Large intestine (tissue), 3 donors: Measurements from ENCODE around the gene WDR83. TPM values are rescaled to one million over a fixed set of nuclear protein-coding genes. Genes with fewer than 3 reads are reported as not detected.
"Not testable (repeated sequence)": the region's sequence is repeated elsewhere in the genome, so short reads cannot be mapped to it uniquely, and the experiment has no call there.

Experiments used
- DNase-seq, 2 donors: peaks; one replicate each; pipeline versions ENCODE4 v3.0.0 to v3.0.0-alpha.2; 2013
- H3K27ac ChIP-seq: one replicate; pipeline ENCODE4 v1.5.1; 2013; ENCODE audit warnings: low read length
- H3K27me3 ChIP-seq: 2 replicates; pipeline ENCODE4 v1.6.1; 2013; ENCODE audit warnings: low read length; ENCODE audit not compliant: control insufficient read depth, insufficient read depth
- H3K36me3 ChIP-seq: 2 replicates; pipeline ENCODE4 v1.6.1; 2013; ENCODE audit warnings: low read length; ENCODE audit not compliant: control insufficient read depth, insufficient read depth
- H3K4me1 ChIP-seq: one replicate; pipeline ENCODE4 v1.6.1; 2013; ENCODE audit warnings: low read length; ENCODE audit not compliant: control insufficient read depth, insufficient read depth
- H3K4me3 ChIP-seq: one replicate; pipeline ENCODE4 v1.5.1; 2013; ENCODE audit warnings: low read length
- H3K9me3 ChIP-seq: one replicate; pipeline ENCODE4 v1.6.1; 2013; ENCODE audit warnings: mild to moderate bottlenecking, low read depth, low read length, moderate library complexity; ENCODE audit not compliant: control insufficient read depth
- WGBS: methylation state at CpG from one replicate; pipeline ENCODE4 v1.1.5; 2013; ENCODE audit warnings: low lambda C conversion rate; ENCODE audit not compliant: insufficient coverage; 5-methylcytosine and 5-hydroxymethylcytosine counted together
- polyA plus RNA-seq: library from polyadenylated mRNA; unstranded; fragments of 120-200 nt; gene quantifications from one replicate; pipeline ENCODE4 v1.2.1, GENCODE V29; 2013

WDR83 gene
- polyA plus RNA-seq, 1 donor = 20.5 TPM

- peak within 1 kb of the TSS; percentile 98 for H3K4me3 ChIP-seq
- DNase-seq = peak; percentile 90 to 92
- peaks cover 27% of the 10 kb centered on the region for H3K36me3 ChIP-seq
- no peaks in the 10 kb centered on the region for H3K27me3 ChIP-seq
- peaks cover 12% of the 10 kb centered on the region for H3K4me1 ChIP-seq
- no CpG with 5 or more reads among the region's 59 CpGs for WGBS
- H3K27ac ChIP-seq = peak within 1 kb of the TSS; percentile 93
- H3K9me3 ChIP-seq = no peaks in the 10 kb centered on the region
These were observed 30.0 kb downstream of the WDR83 start, which contains the start of gene FBXW9 for GRCh38 chr19:12696366-12697335. Gene FBXW9 (minus strand): TSS chr19:12696631. CDS start chr19:12696581, 50 bp downstream.

GRCh38 chr19:12697425-12697824 is 30.8 kb downstream of the WDR83 start:
- WGBS = no CpG with 5 or more reads among the region's 22 CpGs
- peaks cover 12% of the 10 kb centered on the region for H3K4me1 ChIP-seq
- not testable (repeated sequence) for H3K4me3 ChIP-seq, DNase-seq, H3K9me3 ChIP-seq, H3K27me3 ChIP-seq, H3K27ac ChIP-seq
- H3K36me3 ChIP-seq = peaks cover 34% of the 10 kb centered on the region

GRCh38 chr19:12698138-12698537 is 31.5 kb downstream of the WDR83 start:
- peaks cover 41% of the 10 kb centered on the region for H3K36me3 ChIP-seq
- H3K4me1 ChIP-seq = peaks cover 12% of the 10 kb centered on the region
- no peaks in the 10 kb centered on the region for H3K27me3 ChIP-seq
- H3K9me3 ChIP-seq = no peaks in the 10 kb centered on the region
- H3K27ac ChIP-seq = no peak overlapping the region
- DNase-seq = no peak
- WGBS = 100% methylated on average over 1 of the region's 6 CpGs
- no peak overlapping the region for H3K4me3 ChIP-seq

GRCh38 chr19:12701596-12702282 is 35.1 kb downstream of the WDR83 start:
- Histone ChIP-seq H3K4me1 (peaks cover 5% of the 10 kb centered on the region), H3K36me3 (peaks cover 75% of the 10 kb centered on the region), H3K27me3 (no peaks in the 10 kb centered on the region), H3K27ac (no peak overlapping the region), H3K4me3 (no peak overlapping the region), H3K9me3 (no peaks in the 10 kb centered on the region)
- no peak for DNase-seq
- WGBS = no CpG with 5 or more reads among the region's 33 CpGs

GRCh38 chr19:12703046-12703445 is 36.4 kb downstream of the WDR83 start:
- no CpG with 5 or more reads among the region's 9 CpGs for WGBS
- no peak for DNase-seq
- Histone ChIP-seq H3K27me3 (no peaks in the 10 kb centered on the region), H3K4me1 (no peaks in the 10 kb centered on the region), H3K27ac (no peak overlapping the region), H3K9me3 (no peaks in the 10 kb centered on the region), H3K4me3 (no peak overlapping the region), H3K36me3 (peaks cover 85% of the 10 kb centered on the region)

- no peak for DNase-seq
- no peak overlapping the region for H3K4me3 ChIP-seq
- no peaks in the 10 kb centered on the region for H3K9me3 ChIP-seq
- no CpG with 5 or more reads among the region's 13 CpGs for WGBS
- peaks cover 88% of the 10 kb centered on the region for H3K36me3 ChIP-seq
- H3K27me3 ChIP-seq = no peaks in the 10 kb centered on the region
- H3K27ac ChIP-seq = no peak overlapping the region
- no peaks in the 10 kb centered on the region for H3K4me1 ChIP-seq
These were observed 38.6 kb downstream of the WDR83 start for GRCh38 chr19:12705169-12705568.

GRCh38 chr19:12705654-12706331 is 39.2 kb downstream of the WDR83 start:
- Histone ChIP-seq H3K4me3 (no peak overlapping the region), H3K36me3 (peaks cover 90% of the 10 kb centered on the region), H3K27me3 (no peaks in the 10 kb centered on the region), H3K27ac (no peak overlapping the region), H3K4me1 (no peaks in the 10 kb centered on the region), H3K9me3 (no peaks in the 10 kb centered on the region)
- WGBS = no CpG with 5 or more reads among the region's 29 CpGs
- DNase-seq = no peak

GRCh38 chr19:12706332-12706718 is 39.7 kb downstream of the WDR83 start:
- H3K27me3 ChIP-seq = no peaks in the 10 kb centered on the region
- WGBS = no CpG with 5 or more reads among the region's 13 CpGs
- no peak for DNase-seq
- no peak overlapping the region for H3K4me3 ChIP-seq
- no peaks in the 10 kb centered on the region for H3K4me1 ChIP-seq
- no peak overlapping the region for H3K27ac ChIP-seq
- no peaks in the 10 kb centered on the region for H3K9me3 ChIP-seq
- H3K36me3 ChIP-seq = peaks cover 89% of the 10 kb centered on the region

GRCh38 chr19:12708641-12709040 is 42.0 kb downstream of the WDR83 start:
- Histone ChIP-seq H3K4me3 (no peak overlapping the region), H3K36me3 (peaks cover 81% of the 10 kb centered on the region), H3K4me1 (no peaks in the 10 kb centered on the region), H3K27me3 (no peaks in the 10 kb centered on the region), H3K27ac (no peak overlapping the region), H3K9me3 (no peaks in the 10 kb centered on the region)
- no peak for DNase-seq
- 100% methylated on average over 1 of the region's 8 CpGs for WGBS

- WGBS = no CpG with 5 or more reads among the region's 17 CpGs
- DNase-seq = no peak
- H3K4me1 ChIP-seq = no peaks in the 10 kb centered on the region
- H3K27me3 ChIP-seq = no peaks in the 10 kb centered on the region
- no peak overlapping the region for H3K27ac ChIP-seq
- H3K36me3 ChIP-seq = peaks cover 81% of the 10 kb centered on the region
- no peak overlapping the region for H3K4me3 ChIP-seq
- H3K9me3 ChIP-seq = peaks cover 3% of the 10 kb centered on the region
These were observed 44.6 kb downstream of the WDR83 start for GRCh38 chr19:12711187-12711586.
